ENCODE results near the gene ABHD4. TPM values are rescaled to one million over a fixed set of nuclear protein-coding genes. Genes with fewer than 3 reads are reported as not detected.

ABHD4 gene
- total and polyA plus RNA-seq, 2 of the 4 experiments (the other 2 are of a cell fraction), result 5.0 to 22.0 TPM

DNA sequence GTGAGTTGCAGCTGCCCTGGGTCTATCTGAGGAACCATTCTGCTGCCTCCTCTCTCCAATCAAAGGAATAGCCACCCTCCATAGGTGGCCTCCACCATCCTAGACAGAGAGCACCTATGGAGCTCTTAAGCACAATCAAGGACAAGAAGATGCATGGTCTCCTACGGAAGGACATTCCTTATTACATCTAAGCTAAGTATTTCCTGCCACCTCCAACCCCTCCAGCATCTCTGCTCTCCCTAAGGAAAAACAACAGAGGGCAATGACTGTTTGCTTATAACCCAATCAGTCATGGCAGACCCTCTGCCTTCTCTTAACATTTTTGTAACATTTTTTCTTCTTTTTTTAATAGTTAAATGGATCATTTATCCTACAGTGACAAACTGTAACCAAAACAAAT, 60.8 kb downstream of the ABHD4 start:
- CTCF ChIA-PET, result interaction anchor here (0.7 to 2.8 kb wide), 2 partner anchors 89 to 103 kb away, joined by 3 to 10 read pairs; no protein-coding TSS in a partner anchor
- Histone ChIP-seq H2AK9ac (replicated peaks; ENCODE audit: low read depth, low read length, poor library complexity) (no peak overlapping the region), H3K4me3 (ENCODE audit: insufficient read depth, low read depth, low read length) (no peak overlapping the region), H2AK5ac (ENCODE audit: low read depth, low read length) (no peak overlapping the region), H2AFZ (replicated peaks; ENCODE audit: low read length, poor library complexity) (no peak overlapping the region), H4K20me1 (ENCODE audit: insufficient read depth, low read length) (no peaks in the 10 kb centered on the region), H3K36me3 (ENCODE audit: control insufficient read depth, insufficient read depth, low read length) (no peaks in the 10 kb centered on the region), H2BK120ac (ENCODE audit: low read depth, low read length) (no peak overlapping the region), H3K4me1 (ENCODE audit: control insufficient read depth, insufficient read depth, low read length) (no peaks in the 10 kb centered on the region), H4K91ac (ENCODE audit: insufficient read depth, low read depth, low read length) (no peak overlapping the region), H3K79me1 (ENCODE audit: low read depth in 1 of 2, low read length in 2 of 2) (no peaks in the 10 kb centered on the region), H3K4ac (ENCODE audit: low read depth, low read length) (no peak overlapping the region), H2BK20ac (ENCODE audit: low read depth, low read length) (no peak overlapping the region), H2BK15ac (ENCODE audit: low read depth, low read length) (no peak overlapping the region), H3K14ac (replicated peaks; ENCODE audit: low read depth, low read length) (no peak overlapping the region), H4K5ac (ENCODE audit: low read depth, low read length) (no peak overlapping the region), H4K8ac (ENCODE audit: low read depth in 2 of 2, low read length in 2 of 2) (no peak overlapping the region), H2BK5ac (ENCODE audit: low read depth, low read length, poor library complexity, severe bottlenecking) (no peak overlapping the region), H3K27me3 (ENCODE audit: control insufficient read depth, insufficient read depth, low read length) (peaks cover 2% of the 10 kb centered on the region; the same call in 1 of the 2 replicates), H3K9me1 (ENCODE audit: insufficient read depth, low read length) (no peaks in the 10 kb centered on the region), H3K23ac (ENCODE audit: low read depth, low read length) (no peak overlapping the region), H3K27ac (ENCODE audit: insufficient read depth, low read length) (no peak overlapping the region), H3K56ac (ENCODE audit: extremely low read depth, insufficient read depth, low read length) (no peak overlapping the region), H3K4me2 (ENCODE audit: low read depth, low read length) (no peak overlapping the region), H3K9ac (ENCODE audit: low read depth, low read length) (no peak overlapping the region), H3K18ac (ENCODE audit: low read depth, low read length) (no peak overlapping the region), H3K9me3 (ENCODE audit: control insufficient read depth, insufficient read depth, low read length) (no peaks in the 10 kb centered on the region)
- TF ChIP-seq MAZ (IDR thresholded peaks at IDR 0.05; ENCODE audit: borderline replicate concordance, low read depth, low read length), result no peak
- TF ChIP-seq POLR2A (IDR thresholded peaks at IDR 0.05; ENCODE audit: low read depth, low read length), result no peak
- TF ChIP-seq NFE2L2 (IDR thresholded peaks at IDR 0.05; ENCODE audit: low read depth, low read length), result no peak
- no peak for TF ChIP-seq RFX5 (IDR thresholded peaks at IDR 0.05; ENCODE audit: low read depth, low read length)
- TF ChIP-seq BHLHE40 (IDR thresholded peaks at IDR 0.05; ENCODE audit: low read depth, low read length), result no peak
- TF ChIP-seq, protein P1, sequence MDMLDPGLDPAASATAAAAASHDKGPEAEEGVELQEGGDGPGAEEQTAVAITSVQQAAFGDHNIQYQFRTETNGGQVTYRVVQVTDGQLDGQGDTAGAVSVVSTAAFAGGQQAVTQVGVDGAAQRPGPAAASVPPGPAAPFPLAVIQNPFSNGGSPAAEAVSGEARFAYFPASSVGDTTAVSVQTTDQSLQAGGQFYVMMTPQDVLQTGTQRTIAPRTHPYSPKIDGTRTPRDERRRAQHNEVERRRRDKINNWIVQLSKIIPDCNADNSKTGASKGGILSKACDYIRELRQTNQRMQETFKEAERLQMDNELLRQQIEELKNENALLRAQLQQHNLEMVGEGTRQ (IDR thresholded peaks at IDR 0.05; ENCODE audit: low read depth, low read length), result no peak
- no peak for TF ChIP-seq RCOR1 (IDR thresholded peaks at IDR 0.05; ENCODE audit: insufficient replicate concordance, low read length)
- TF ChIP-seq CEBPB (IDR thresholded peaks at IDR 0.05; ENCODE audit: low read depth, low read length), result no peak
- no peak for TF ChIP-seq ELK1 (IDR thresholded peaks at IDR 0.05; ENCODE audit: borderline replicate concordance, low read depth, low read length)
- no peak for TF ChIP-seq SMC3 (IDR thresholded peaks at IDR 0.05; ENCODE audit: low read depth, low read length)
- no peak for TF ChIP-seq FOS (IDR thresholded peaks at IDR 0.05; ENCODE audit: low read depth, low read length)
- no peak for TF ChIP-seq CHD1 (IDR thresholded peaks at IDR 0.05; ENCODE audit: low read depth, low read length)
- no peak for TF ChIP-seq RAD21 (IDR thresholded peaks at IDR 0.05; ENCODE audit: low read length)
- no peak for TF ChIP-seq MAFK (IDR thresholded peaks at IDR 0.05; ENCODE audit: low read depth, low read length)
- TF ChIP-seq, protein P2, sequence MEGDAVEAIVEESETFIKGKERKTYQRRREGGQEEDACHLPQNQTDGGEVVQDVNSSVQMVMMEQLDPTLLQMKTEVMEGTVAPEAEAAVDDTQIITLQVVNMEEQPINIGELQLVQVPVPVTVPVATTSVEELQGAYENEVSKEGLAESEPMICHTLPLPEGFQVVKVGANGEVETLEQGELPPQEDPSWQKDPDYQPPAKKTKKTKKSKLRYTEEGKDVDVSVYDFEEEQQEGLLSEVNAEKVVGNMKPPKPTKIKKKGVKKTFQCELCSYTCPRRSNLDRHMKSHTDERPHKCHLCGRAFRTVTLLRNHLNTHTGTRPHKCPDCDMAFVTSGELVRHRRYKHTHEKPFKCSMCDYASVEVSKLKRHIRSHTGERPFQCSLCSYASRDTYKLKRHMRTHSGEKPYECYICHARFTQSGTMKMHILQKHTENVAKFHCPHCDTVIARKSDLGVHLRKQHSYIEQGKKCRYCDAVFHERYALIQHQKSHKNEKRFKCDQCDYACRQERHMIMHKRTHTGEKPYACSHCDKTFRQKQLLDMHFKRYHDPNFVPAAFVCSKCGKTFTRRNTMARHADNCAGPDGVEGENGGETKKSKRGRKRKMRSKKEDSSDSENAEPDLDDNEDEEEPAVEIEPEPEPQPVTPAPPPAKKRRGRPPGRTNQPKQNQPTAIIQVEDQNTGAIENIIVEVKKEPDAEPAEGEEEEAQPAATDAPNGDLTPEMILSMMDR (conservative IDR thresholded peaks at IDR 0.05; ENCODE audit: low read depth, low read length), result no peak
- TF ChIP-seq MXI1 (IDR thresholded peaks at IDR 0.05; ENCODE audit: borderline replicate concordance, low read depth, low read length), result no peak
- in situ Hi-C loops (cut with MboI; ENCODE audit: low sequenced_read_pairs), result loop anchor here (10.0 kb wide), 1 partner anchor 264 kb away; no protein-coding TSS in a partner anchor
- no peak for DNase-seq
- intact Hi-C loops (cut with micrococcal nuclease), result loop anchor here (1.0 to 5.0 kb wide), 2 partner anchors 178 to 194 kb away; partner anchors contain the start of gene MMP14
- WGBS, 2 experiments (ENCODE audit: extremely low coverage in 2 of 2, insufficient read length in 1 of 2), result 17% methylated on average over 1 of the region's 1 CpG; no CpG with 5 or more reads in 1 of the 2 experiments
- dilution Hi-C loops (cut with HindIII; ENCODE audit: low sequenced_read_pairs, unreplicated experiment), result no loop called here
- no TSS peak for BruUV-seq (replicated peaks)
- POLR2A ChIA-PET (ENCODE audit: unreplicated experiment), result no interaction called here
- ATAC-seq (ENCODE audit: low read depth), result no peak
